ENCODE results near the gene FBXL5.

- no peak for TF ChIP-seq CTCF (IDR thresholded peaks at IDR 0.05)
- TF ChIP-seq POLR2A (IDR thresholded peaks at IDR 0.05): no peak
These were observed 4.8 kb upstream of the FBXL5 start for GRCh38 chr4:15659768-15660570.

Data from Peyer's patch (tissue), 4 donors.